ENCODE measurements around the gene ACTA2. TPM values are rescaled to one million over a fixed set of nuclear protein-coding genes. Genes with fewer than 3 reads are reported as not detected.

Gene ACTA2
- total RNA-seq, 1 donor from 2014 or later, result 98.5 TPM

GRCh38 chr10:88974012-88974411, 21.4 kb upstream of the ACTA2 start:
- no peak for TF ChIP-seq CTCF (IDR thresholded peaks at IDR 0.05; ENCODE audit: unreplicated experiment)
- Mint-ChIP-seq H3K27ac (ENCODE audit: unreplicated experiment) (no peak overlapping the region), H3K4me1 (ENCODE audit: unreplicated experiment) (peaks cover 1% of the 10 kb centered on the region), H3K4me3 (ENCODE audit: unreplicated experiment) (no peak overlapping the region), H3K27me3 (ENCODE audit: unreplicated experiment) (peaks cover 5% of the 10 kb centered on the region), H3K9me3 (ENCODE audit: unreplicated experiment) (no peaks in the 10 kb centered on the region), H3K36me3 (ENCODE audit: low read depth, unreplicated experiment) (no peaks in the 10 kb centered on the region)
- no peak for DNase-seq (ENCODE audit: low spot score)

- H3K36me3 Mint-ChIP-seq (ENCODE audit: low read depth, unreplicated experiment), result no peaks in the 10 kb centered on the region
- H3K9me3 Mint-ChIP-seq (ENCODE audit: unreplicated experiment), result no peaks in the 10 kb centered on the region
- DNase-seq (ENCODE audit: low spot score), result no peak
- H3K4me3 Mint-ChIP-seq (ENCODE audit: unreplicated experiment), result no peak overlapping the region
- no peak overlapping the region for H3K27ac Mint-ChIP-seq (ENCODE audit: unreplicated experiment)
- TF ChIP-seq CTCF (IDR thresholded peaks at IDR 0.05; ENCODE audit: unreplicated experiment), result no peak
- no peaks in the 10 kb centered on the region for H3K4me1 Mint-ChIP-seq (ENCODE audit: unreplicated experiment)
- peaks cover 5% of the 10 kb centered on the region for H3K27me3 Mint-ChIP-seq (ENCODE audit: unreplicated experiment)
Measured at GRCh38 chr10:88971221-88972061, 18.9 kb upstream of the ACTA2 start.

GRCh38 chr10:88968391-88968790, 15.8 kb upstream of the ACTA2 start:
- Mint-ChIP-seq H3K4me3 (ENCODE audit: unreplicated experiment) (no peak overlapping the region), H3K27me3 (ENCODE audit: unreplicated experiment) (peaks cover 5% of the 10 kb centered on the region), H3K36me3 (ENCODE audit: low read depth, unreplicated experiment) (no peaks in the 10 kb centered on the region), H3K27ac (ENCODE audit: unreplicated experiment) (no peak overlapping the region), H3K4me1 (ENCODE audit: unreplicated experiment) (no peaks in the 10 kb centered on the region), H3K9me3 (ENCODE audit: unreplicated experiment) (no peaks in the 10 kb centered on the region)
- no peak for TF ChIP-seq CTCF (IDR thresholded peaks at IDR 0.05; ENCODE audit: unreplicated experiment)
- no peak for DNase-seq (ENCODE audit: low spot score)

- H3K4me1 Mint-ChIP-seq (ENCODE audit: unreplicated experiment), result peaks cover 7% of the 10 kb centered on the region
- no peaks in the 10 kb centered on the region for H3K36me3 Mint-ChIP-seq (ENCODE audit: low read depth, unreplicated experiment)
- no peaks in the 10 kb centered on the region for H3K9me3 Mint-ChIP-seq (ENCODE audit: unreplicated experiment)
- DNase-seq (ENCODE audit: low spot score), result no peak
- H3K27ac Mint-ChIP-seq (ENCODE audit: unreplicated experiment), result no peak overlapping the region
- H3K4me3 Mint-ChIP-seq (ENCODE audit: unreplicated experiment), result no peak overlapping the region
- TF ChIP-seq CTCF (IDR thresholded peaks at IDR 0.05; ENCODE audit: unreplicated experiment), result no peak
- H3K27me3 Mint-ChIP-seq (ENCODE audit: unreplicated experiment), result peaks cover 2% of the 10 kb centered on the region
Measured at GRCh38 chr10:88966797-88967196, 14.2 kb upstream of the ACTA2 start.

- no peak for DNase-seq (ENCODE audit: low spot score)
- no peak for TF ChIP-seq CTCF (IDR thresholded peaks at IDR 0.05; ENCODE audit: unreplicated experiment)
- no peaks in the 10 kb centered on the region for H3K9me3 Mint-ChIP-seq (ENCODE audit: unreplicated experiment)
- no peak overlapping the region for H3K27ac Mint-ChIP-seq (ENCODE audit: unreplicated experiment)
- H3K27me3 Mint-ChIP-seq (ENCODE audit: unreplicated experiment), result peaks cover 2% of the 10 kb centered on the region
- H3K36me3 Mint-ChIP-seq (ENCODE audit: low read depth, unreplicated experiment), result no peaks in the 10 kb centered on the region
- H3K4me1 Mint-ChIP-seq (ENCODE audit: unreplicated experiment), result peaks cover 9% of the 10 kb centered on the region
- no peak overlapping the region for H3K4me3 Mint-ChIP-seq (ENCODE audit: unreplicated experiment)
Measured at GRCh38 chr10:88964869-88965415, 12.4 kb upstream of the ACTA2 start.

All from endothelial cell (in vitro differentiated cells).